Measurements from ENCODE around the gene PCDHB2. TPM values are rescaled to one million over a fixed set of nuclear protein-coding genes. Genes with fewer than 3 reads are reported as not detected.

Gene PCDHB2
- polyA plus RNA-seq, result 0.26 to 1.1 TPM (median 0.46 TPM) in 3 replicates
- 0.51 TPM for polyA plus RNA-seq (2011; ENCODE audit: low read depth)
- 0.21 and 0.25 TPM in 2 replicates for polyA plus RNA-seq (2011; cell fraction: cytosol; rRNA removed)
- polyA plus RNA-seq (2011; cell fraction: nucleus; rRNA removed), result 1.8 and 2.4 TPM in 2 replicates
- polyA plus RNA-seq (2012; ENCODE audit: low replicate concordance), result 0.50 and 0.76 TPM in 2 replicates
- polyA minus RNA-seq, result 0.07 to 1.2 TPM (median 0.64 TPM) in 3 replicates
- 0.77 TPM for polyA minus RNA-seq (2011; cell fraction: cytosol; rRNA and poly(A)+ RNA removed)
- 2.6 and 3.5 TPM in 2 replicates for polyA minus RNA-seq (2011; cell fraction: nucleus; rRNA and poly(A)+ RNA removed)

- Histone ChIP-seq H3K4me2 (ENCODE audit: control insufficient read depth, extremely low read depth, insufficient read depth, low read depth, low read length) (no peak within 1 kb of the TSS), H4K20me1 (ENCODE audit: control insufficient read depth, extremely low read depth, insufficient read depth, low read length) (no peaks in the 10 kb centered on the region)
These were observed at the start of gene PCDHB2 for GRCh38 chr5:141094481-141095262. PCDHB2 (plus strand) TSS chr5:141094615; CDS start chr5:141094791, 176 bp downstream.

GRCh38 chr5:141050622-141051520 lies 43.5 kb upstream of the PCDHB2 start, which contains the start of gene PCDHB1:
PCDHB1 (plus strand) TSS chr5:141051374; CDS start chr5:141051471, 97 bp downstream.
- H4K20me1 ChIP-seq (ENCODE audit: control insufficient read depth, extremely low read depth, insufficient read depth, low read length), result no peaks in the 10 kb centered on the region
- no peak within 1 kb of the TSS for H3K27ac ChIP-seq (ENCODE audit: control insufficient read depth, insufficient read depth, low read length)
- FAIRE-seq (no peak), DNase-seq (ENCODE audit: low read depth, low spot score) (no peak)
- H3K9ac ChIP-seq (ENCODE audit: control insufficient read depth, extremely low read depth, insufficient read depth, low read length), result no peak within 1 kb of the TSS
- no peaks in the 10 kb centered on the region for H3K9me3 ChIP-seq (ENCODE audit: control insufficient read depth, low read depth, low read length)
- no peaks in the 10 kb centered on the region for H3K4me1 ChIP-seq (ENCODE audit: control insufficient read depth, extremely low read depth, insufficient read depth, low read length)
- peaks cover 6% of the 10 kb centered on the region for H3K27me3 ChIP-seq (ENCODE audit: control insufficient read depth, extremely low read depth, insufficient read depth, low read length)
- no peaks in the 10 kb centered on the region for H3K36me3 ChIP-seq (ENCODE audit: control insufficient read depth in 2 of 2, extremely low read depth in 1 of 2, insufficient read depth in 2 of 2, low read length in 2 of 2)
- H3K4me3 ChIP-seq (ENCODE audit: control insufficient read depth in 2 of 3, extremely low read depth in 1 of 3, insufficient read depth in 2 of 3, low read depth in 1 of 3, low read length in 3 of 3), result peak within 1 kb of the TSS in 2 of 3 experiments; percentile 15 to 48
- peak within 1 kb of the TSS; percentile 49 for H2AFZ ChIP-seq (ENCODE audit: control insufficient read depth, low read length)
- no peak for TF ChIP-seq EZH2 (IDR thresholded peaks at IDR 0.05; ENCODE audit: low read length)
- TF ChIP-seq, protein P1, sequence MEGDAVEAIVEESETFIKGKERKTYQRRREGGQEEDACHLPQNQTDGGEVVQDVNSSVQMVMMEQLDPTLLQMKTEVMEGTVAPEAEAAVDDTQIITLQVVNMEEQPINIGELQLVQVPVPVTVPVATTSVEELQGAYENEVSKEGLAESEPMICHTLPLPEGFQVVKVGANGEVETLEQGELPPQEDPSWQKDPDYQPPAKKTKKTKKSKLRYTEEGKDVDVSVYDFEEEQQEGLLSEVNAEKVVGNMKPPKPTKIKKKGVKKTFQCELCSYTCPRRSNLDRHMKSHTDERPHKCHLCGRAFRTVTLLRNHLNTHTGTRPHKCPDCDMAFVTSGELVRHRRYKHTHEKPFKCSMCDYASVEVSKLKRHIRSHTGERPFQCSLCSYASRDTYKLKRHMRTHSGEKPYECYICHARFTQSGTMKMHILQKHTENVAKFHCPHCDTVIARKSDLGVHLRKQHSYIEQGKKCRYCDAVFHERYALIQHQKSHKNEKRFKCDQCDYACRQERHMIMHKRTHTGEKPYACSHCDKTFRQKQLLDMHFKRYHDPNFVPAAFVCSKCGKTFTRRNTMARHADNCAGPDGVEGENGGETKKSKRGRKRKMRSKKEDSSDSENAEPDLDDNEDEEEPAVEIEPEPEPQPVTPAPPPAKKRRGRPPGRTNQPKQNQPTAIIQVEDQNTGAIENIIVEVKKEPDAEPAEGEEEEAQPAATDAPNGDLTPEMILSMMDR (optimal IDR thresholded peaks at IDR 0.05 in 1 of 3, IDR thresholded peaks at IDR 0.05 in 1 of 3, conservative IDR thresholded peaks at IDR 0.05 in 1 of 3; ENCODE audit: extremely low read depth in 1 of 3, insufficient read depth in 2 of 3, low read length in 3 of 3), result no peak
- no peaks in the 10 kb centered on the region for H3K9me1 ChIP-seq (ENCODE audit: control insufficient read depth, extremely low read depth, insufficient read depth, low read length)
- dilution Hi-C loops (cut with MboI; ENCODE audit: extremely low pct_ligation_motif_present, low sequenced_read_pairs), result no loop called here
- no peaks in the 10 kb centered on the region for H3K79me2 ChIP-seq (ENCODE audit: control insufficient read depth, insufficient read depth, low read length)
- peak within 1 kb of the TSS; percentile 46 for H3K4me2 ChIP-seq (ENCODE audit: control insufficient read depth, extremely low read depth, insufficient read depth, low read depth, low read length)

More at GRCh38 chr5:141094481-141095262, at the start of gene PCDHB2:
- dilution Hi-C loops (cut with MboI; ENCODE audit: extremely low pct_ligation_motif_present, low sequenced_read_pairs), result no loop called here
- FAIRE-seq (no peak), DNase-seq (ENCODE audit: low read depth, low spot score) (no peak)
- Histone ChIP-seq H3K9me3 (ENCODE audit: control insufficient read depth, low read depth, low read length) (peaks cover 2% of the 10 kb centered on the region), H3K9me1 (ENCODE audit: control insufficient read depth, extremely low read depth, insufficient read depth, low read length) (no peaks in the 10 kb centered on the region), H3K9ac (ENCODE audit: control insufficient read depth, extremely low read depth, insufficient read depth, low read length) (no peak within 1 kb of the TSS), H3K36me3 (ENCODE audit: control insufficient read depth in 2 of 2, extremely low read depth in 1 of 2, insufficient read depth in 2 of 2, low read length in 2 of 2) (no peaks in the 10 kb centered on the region), H3K27me3 (ENCODE audit: control insufficient read depth, extremely low read depth, insufficient read depth, low read length) (no peaks in the 10 kb centered on the region), H2AFZ (ENCODE audit: control insufficient read depth, low read length) (peak within 1 kb of the TSS; percentile 37), H3K27ac (ENCODE audit: control insufficient read depth, insufficient read depth, low read length) (no peak within 1 kb of the TSS), H3K4me3 (ENCODE audit: control insufficient read depth in 2 of 3, extremely low read depth in 1 of 3, insufficient read depth in 2 of 3, low read depth in 1 of 3, low read length in 3 of 3) (peak within 1 kb of the TSS in 1 of 3 experiments; percentile 23), H3K79me2 (ENCODE audit: control insufficient read depth, insufficient read depth, low read length) (no peaks in the 10 kb centered on the region), H3K4me1 (ENCODE audit: control insufficient read depth, extremely low read depth, insufficient read depth, low read length) (no peaks in the 10 kb centered on the region)
- no peak for TF ChIP-seq EZH2 (IDR thresholded peaks at IDR 0.05; ENCODE audit: low read length)
- TF ChIP-seq, protein P1 (optimal IDR thresholded peaks at IDR 0.05 in 1 of 3, IDR thresholded peaks at IDR 0.05 in 1 of 3, conservative IDR thresholded peaks at IDR 0.05 in 1 of 3; ENCODE audit: extremely low read depth in 1 of 3, insufficient read depth in 2 of 3, low read length in 3 of 3), result peak in 1 of 3 experiments; percentile 16

All from keratinocyte (primary cell).